MM.1S (cell line): ENCODE results near the gene SEPTIN7.

ENCODE experiments used
- DNase-seq: peaks from one replicate; pipeline ENCODE4 v3.0.0-alpha.2; 2015
- H2AFZ ChIP-seq: fragments of 300-600 bp; sonication (generic); 2 replicates; pipeline ENCODE4 v1.6.0; 2016; ENCODE audit warnings: antibody characterized with exemption, low read length
- H3F3A ChIP-seq: fragments of 300-600 bp; sonication (generic); 2 replicates; pipeline ENCODE4 v1.6.1; 2016; ENCODE audit warnings: mild to moderate bottlenecking, antibody characterized with exemption, low read length, moderate library complexity, mixed read lengths; ENCODE audit not compliant: insufficient read depth
- H3K27ac ChIP-seq: fragments of 300-600 bp; sonication (generic); 2 replicates; pipeline ENCODE4 v1.5.1; 2016; ENCODE audit warnings: mild to moderate bottlenecking, low read length
- H3K27me3 ChIP-seq: fragments of 300-600 bp; sonication (generic); replicated peaks from 2 replicates; pipeline ENCODE4 v1.6.0; 2016; ENCODE audit warnings: low read length; ENCODE audit not compliant: insufficient read depth
- H3K36me3 ChIP-seq: fragments of 300-600 bp; sonication (generic); replicated peaks from 2 replicates; pipeline ENCODE4 v1.6.1; 2016; ENCODE audit warnings: mild to moderate bottlenecking, low read length, mixed read lengths; ENCODE audit not compliant: insufficient read depth
- H3K4me1 ChIP-seq: fragments of 300-600 bp; sonication (generic); 2 replicates; pipeline ENCODE4 v1.6.1; 2016; ENCODE audit warnings: low read length, mixed read lengths
- H3K4me2 ChIP-seq: fragments of 300-600 bp; sonication (generic); 2 replicates; pipeline ENCODE4 v1.6.0; 2016; ENCODE audit warnings: low read depth, low read length
- H3K4me3 ChIP-seq: fragments of 300-600 bp; sonication (generic); 2 replicates; pipeline ENCODE4 v1.5.1; 2016; ENCODE audit warnings: low read length, mixed read lengths
- H3K79me2 ChIP-seq: fragments of 300-600 bp; sonication (generic); 2 replicates; pipeline ENCODE4 v1.6.1; 2016; ENCODE audit warnings: mixed run types, low read length, mixed read lengths
- H3K9ac ChIP-seq: fragments of 300-600 bp; sonication (generic); 2 replicates; pipeline ENCODE4 v1.6.1; 2016; ENCODE audit warnings: low read length, mixed read lengths
- H3K9me2 ChIP-seq: fragments of 300-600 bp; sonication (generic); replicated peaks from 2 replicates; pipeline ENCODE4 v1.6.1; 2016; ENCODE audit warnings: mild to moderate bottlenecking, low read length, mixed read lengths; ENCODE audit not compliant: insufficient read depth
- H3K9me3 ChIP-seq: fragments of 300-600 bp; sonication (generic); replicated peaks from 2 replicates; pipeline ENCODE4 v1.6.1; 2016; ENCODE audit warnings: mild to moderate bottlenecking, low read length, mixed read lengths; ENCODE audit not compliant: insufficient read depth
- H4K20me1 ChIP-seq: fragments of 300-600 bp; sonication (generic); 2 replicates; pipeline ENCODE4 v1.6.1; 2016; ENCODE audit warnings: mild to moderate bottlenecking, low read length, moderate library complexity, mixed read lengths; ENCODE audit not compliant: insufficient read depth
- EZH2 ChIP-seq: fragments of 300-600 bp; sonication (generic); optimal IDR thresholded peaks from 2 replicates; pipeline ENCODE3; 2017; ENCODE audit warnings: low read depth, mild to moderate bottlenecking, antibody characterized with exemption, low read length, mixed read lengths
- EZH2phosphoT487 ChIP-seq: fragments of 300-600 bp; sonication (generic); IDR thresholded peaks from 2 replicates; pipeline ENCODE4 v1.6.1; 2018; ENCODE audit warnings: antibody characterized with exemption, low read length
- TF ChIP-seq, protein P1 (sequence below): fragments of 300-600 bp; sonication (generic); IDR thresholded peaks from 2 replicates; pipeline ENCODE4 v1.5.1; 2016; ENCODE audit warnings: antibody characterized with exemption, low read length, mixed read lengths

Gene SEPTIN7

DNA sequence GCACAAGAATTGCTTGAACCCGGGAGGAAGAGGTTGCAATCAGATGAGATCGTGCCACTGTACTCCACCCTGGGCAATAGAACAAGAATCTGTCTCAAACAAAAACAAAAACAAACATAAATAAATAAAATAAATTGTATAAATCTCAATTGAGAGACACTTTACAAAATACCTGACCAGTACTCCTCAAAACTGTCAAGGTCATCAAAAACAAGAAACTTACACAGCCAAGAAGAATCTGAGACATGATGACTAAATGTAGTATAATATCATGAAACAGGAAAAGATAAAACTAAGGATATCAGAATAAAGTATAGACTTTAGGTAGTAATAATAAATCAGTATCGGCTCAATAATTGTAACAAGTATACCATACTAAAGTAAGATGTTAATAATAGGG, 26.9 kb upstream of the SEPTIN7 start:
- Histone ChIP-seq H3K4me1 (no peaks in the 10 kb centered on the region), H3K4me3 (no peak overlapping the region), H3K9ac (no peak overlapping the region), H3F3A (no peaks in the 10 kb centered on the region), H3K9me2 (no peaks in the 10 kb centered on the region), H3K79me2 (no peaks in the 10 kb centered on the region), H4K20me1 (no peaks in the 10 kb centered on the region), H2AFZ (no peak overlapping the region), H3K27me3 (no peaks in the 10 kb centered on the region), H3K4me2 (no peak overlapping the region), H3K36me3 (no peaks in the 10 kb centered on the region), H3K9me3 (no peaks in the 10 kb centered on the region), H3K27ac (no peak overlapping the region)
- TF ChIP-seq EZH2 = no peak
- TF ChIP-seq EZH2phosphoT487 = no peak
- TF ChIP-seq, protein P1, sequence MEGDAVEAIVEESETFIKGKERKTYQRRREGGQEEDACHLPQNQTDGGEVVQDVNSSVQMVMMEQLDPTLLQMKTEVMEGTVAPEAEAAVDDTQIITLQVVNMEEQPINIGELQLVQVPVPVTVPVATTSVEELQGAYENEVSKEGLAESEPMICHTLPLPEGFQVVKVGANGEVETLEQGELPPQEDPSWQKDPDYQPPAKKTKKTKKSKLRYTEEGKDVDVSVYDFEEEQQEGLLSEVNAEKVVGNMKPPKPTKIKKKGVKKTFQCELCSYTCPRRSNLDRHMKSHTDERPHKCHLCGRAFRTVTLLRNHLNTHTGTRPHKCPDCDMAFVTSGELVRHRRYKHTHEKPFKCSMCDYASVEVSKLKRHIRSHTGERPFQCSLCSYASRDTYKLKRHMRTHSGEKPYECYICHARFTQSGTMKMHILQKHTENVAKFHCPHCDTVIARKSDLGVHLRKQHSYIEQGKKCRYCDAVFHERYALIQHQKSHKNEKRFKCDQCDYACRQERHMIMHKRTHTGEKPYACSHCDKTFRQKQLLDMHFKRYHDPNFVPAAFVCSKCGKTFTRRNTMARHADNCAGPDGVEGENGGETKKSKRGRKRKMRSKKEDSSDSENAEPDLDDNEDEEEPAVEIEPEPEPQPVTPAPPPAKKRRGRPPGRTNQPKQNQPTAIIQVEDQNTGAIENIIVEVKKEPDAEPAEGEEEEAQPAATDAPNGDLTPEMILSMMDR = no peak
- no peak for DNase-seq

- DNase-seq = no peak
- TF ChIP-seq, protein P1 = no peak
- TF ChIP-seq EZH2 (no peak), EZH2phosphoT487 (no peak)
- Histone ChIP-seq H3K79me2 (no peaks in the 10 kb centered on the region), H3K4me1 (no peaks in the 10 kb centered on the region), H3K9me2 (no peaks in the 10 kb centered on the region), H3K27ac (no peak overlapping the region), H3K9ac (no peak overlapping the region), H3K4me2 (no peak overlapping the region), H3K36me3 (no peaks in the 10 kb centered on the region), H2AFZ (no peak overlapping the region), H3K4me3 (no peak overlapping the region), H4K20me1 (no peaks in the 10 kb centered on the region), H3K27me3 (no peaks in the 10 kb centered on the region), H3F3A (no peaks in the 10 kb centered on the region), H3K9me3 (no peaks in the 10 kb centered on the region)
These were observed 24.2 kb upstream of the SEPTIN7 start for GRCh38 chr7:35776686-35777085.

GRCh38 chr7:35777121-35777520, 23.7 kb upstream of the SEPTIN7 start:
- TF ChIP-seq, protein P1 = no peak
- TF ChIP-seq EZH2 (no peak), EZH2phosphoT487 (no peak)
- H3K4me3 ChIP-seq = no peak overlapping the region
- no peak overlapping the region for H3K27ac ChIP-seq
- no peaks in the 10 kb centered on the region for H3K79me2 ChIP-seq
- no peaks in the 10 kb centered on the region for H3K36me3 ChIP-seq
- no peaks in the 10 kb centered on the region for H3K9me3 ChIP-seq
- H2AFZ ChIP-seq = no peak overlapping the region
- DNase-seq = no peak
- no peak overlapping the region for H3K9ac ChIP-seq
- no peaks in the 10 kb centered on the region for H3K9me2 ChIP-seq
- no peak overlapping the region for H3K4me2 ChIP-seq
- no peaks in the 10 kb centered on the region for H3F3A ChIP-seq
- H4K20me1 ChIP-seq = no peaks in the 10 kb centered on the region
- H3K4me1 ChIP-seq = no peaks in the 10 kb centered on the region
- H3K27me3 ChIP-seq = no peaks in the 10 kb centered on the region

GRCh38 chr7:35780070-35780469, 20.8 kb upstream of the SEPTIN7 start:
- no peaks in the 10 kb centered on the region for H3K36me3 ChIP-seq
- no peaks in the 10 kb centered on the region for H3K27me3 ChIP-seq
- no peak overlapping the region for H3K27ac ChIP-seq
- no peaks in the 10 kb centered on the region for H4K20me1 ChIP-seq
- H3K4me1 ChIP-seq = no peaks in the 10 kb centered on the region
- H3K9me3 ChIP-seq = no peaks in the 10 kb centered on the region
- no peaks in the 10 kb centered on the region for H3K9me2 ChIP-seq
- H3K79me2 ChIP-seq = no peaks in the 10 kb centered on the region
- no peaks in the 10 kb centered on the region for H3F3A ChIP-seq
- H3K4me3 ChIP-seq = no peak overlapping the region
- H2AFZ ChIP-seq = no peak overlapping the region
- H3K4me2 ChIP-seq = no peak overlapping the region
- DNase-seq = no peak
- H3K9ac ChIP-seq = no peak overlapping the region
- TF ChIP-seq EZH2 (no peak), EZH2phosphoT487 (no peak)
- TF ChIP-seq, protein P1 = no peak
